ENCODE results near the gene GRIN2B.

DNA sequence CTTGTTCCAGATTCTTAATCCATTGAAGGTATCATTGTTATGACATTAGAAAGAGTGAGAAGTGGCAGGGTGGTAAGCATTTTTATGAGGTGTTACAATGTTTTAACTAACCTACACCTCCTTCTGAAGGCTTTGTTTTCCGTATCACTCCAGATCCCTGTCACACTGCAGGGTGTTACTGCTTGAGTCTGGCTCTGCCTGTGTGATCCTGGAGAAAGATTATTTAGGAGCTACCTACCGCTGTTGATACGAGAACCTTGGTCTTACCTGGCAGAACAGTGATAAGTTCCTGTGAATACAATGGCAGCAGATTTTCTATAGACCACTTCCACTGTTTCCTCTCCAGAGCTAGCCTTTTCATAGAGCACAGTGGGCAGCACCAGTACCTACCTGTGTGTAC is 36.2 kb downstream of the GRIN2B start:
- TF ChIP-seq, protein P1, sequence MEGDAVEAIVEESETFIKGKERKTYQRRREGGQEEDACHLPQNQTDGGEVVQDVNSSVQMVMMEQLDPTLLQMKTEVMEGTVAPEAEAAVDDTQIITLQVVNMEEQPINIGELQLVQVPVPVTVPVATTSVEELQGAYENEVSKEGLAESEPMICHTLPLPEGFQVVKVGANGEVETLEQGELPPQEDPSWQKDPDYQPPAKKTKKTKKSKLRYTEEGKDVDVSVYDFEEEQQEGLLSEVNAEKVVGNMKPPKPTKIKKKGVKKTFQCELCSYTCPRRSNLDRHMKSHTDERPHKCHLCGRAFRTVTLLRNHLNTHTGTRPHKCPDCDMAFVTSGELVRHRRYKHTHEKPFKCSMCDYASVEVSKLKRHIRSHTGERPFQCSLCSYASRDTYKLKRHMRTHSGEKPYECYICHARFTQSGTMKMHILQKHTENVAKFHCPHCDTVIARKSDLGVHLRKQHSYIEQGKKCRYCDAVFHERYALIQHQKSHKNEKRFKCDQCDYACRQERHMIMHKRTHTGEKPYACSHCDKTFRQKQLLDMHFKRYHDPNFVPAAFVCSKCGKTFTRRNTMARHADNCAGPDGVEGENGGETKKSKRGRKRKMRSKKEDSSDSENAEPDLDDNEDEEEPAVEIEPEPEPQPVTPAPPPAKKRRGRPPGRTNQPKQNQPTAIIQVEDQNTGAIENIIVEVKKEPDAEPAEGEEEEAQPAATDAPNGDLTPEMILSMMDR (IDR thresholded peaks at IDR 0.05 in 2 of 3, conservative IDR thresholded peaks at IDR 0.05 in 1 of 3; ENCODE audit: control insufficient read depth in 2 of 3, extremely low read depth in 1 of 3, insufficient read depth in 1 of 3, low read depth in 3 of 3, low read length in 3 of 3) = no peak
- no peak for TF ChIP-seq RAD21 (IDR thresholded peaks at IDR 0.05; ENCODE audit: insufficient read depth, low read depth, low read length)
- no peak for TF ChIP-seq USF2 (IDR thresholded peaks at IDR 0.05; ENCODE audit: borderline replicate concordance, low read depth, low read length)
- no peak for TF ChIP-seq CBX3 (IDR thresholded peaks at IDR 0.05; ENCODE audit: borderline replicate concordance, low read depth)
- no peak for TF ChIP-seq ZNF207 (IDR thresholded peaks at IDR 0.05; ENCODE audit: borderline replicate concordance)
- TF ChIP-seq POLR2A (IDR thresholded peaks at IDR 0.05; ENCODE audit: low read depth, low read length) = no peak
